Osteoblast (primary cell): Measurements from ENCODE around the gene NR4A1. TPM values are rescaled to one million over a fixed set of nuclear protein-coding genes. Genes with fewer than 3 reads are reported as not detected.

Source experiments
- DNase-seq: peaks from one replicate; pipeline ENCODE4 v3.0.0; 2011; ENCODE audit warnings: low spot score, mixed read lengths; ENCODE audit not compliant: insufficient read length; ENCODE audit errors: missing footprints
- H2AFZ ChIP-seq: 2 replicates; pipeline ENCODE4 v1.6.0; 2011; ENCODE audit warnings: mild to moderate bottlenecking, low read length
- H3K27ac ChIP-seq: 2 replicates; pipeline ENCODE4 v1.5.1; 2011; ENCODE audit warnings: mild to moderate bottlenecking, low read depth, low read length, moderate library complexity
- H3K27me3 ChIP-seq: 2 replicates; pipeline ENCODE4 v1.6.0; 2012; ENCODE audit warnings: mild to moderate bottlenecking, control low read depth, inconsistent platforms, low read length, moderate library complexity; ENCODE audit not compliant: insufficient read depth
- H3K36me3 ChIP-seq: 2 replicates; pipeline ENCODE4 v1.5.1; 2011; ENCODE audit warnings: mild to moderate bottlenecking, low read length, control low read depth, moderate library complexity; ENCODE audit not compliant: insufficient read depth
- H3K4me1 ChIP-seq: 2 replicates; pipeline ENCODE4 v1.5.1; 2011; ENCODE audit warnings: mild to moderate bottlenecking, low read length, control low read depth, moderate library complexity; ENCODE audit not compliant: insufficient read depth
- H3K4me2 ChIP-seq: 2 replicates; pipeline ENCODE4 v1.6.0; 2011; ENCODE audit warnings: mild to moderate bottlenecking, low read length; ENCODE audit not compliant: insufficient read depth
- H3K4me3 ChIP-seq: fragments of 200-600 bp; sonication (generic); 3 replicates; pipeline ENCODE4 v1.5.1; 2012; ENCODE audit warnings: mild to moderate bottlenecking, low read length, inconsistent platforms; ENCODE audit not compliant: insufficient read depth
- H3K79me2 ChIP-seq: 2 replicates; pipeline ENCODE4 v1.6.0; 2012; ENCODE audit warnings: mild to moderate bottlenecking, low read length, control low read depth, inconsistent platforms; ENCODE audit not compliant: insufficient read depth
- H3K9me3 ChIP-seq: 2 replicates; pipeline ENCODE4 v1.5.1; 2011; ENCODE audit warnings: low read depth, low read length, control low read depth
- H4K20me1 ChIP-seq: 2 replicates; pipeline ENCODE4 v1.6.0; 2012; ENCODE audit warnings: mild to moderate bottlenecking, low read length, control low read depth; ENCODE audit not compliant: insufficient read depth
- total RNA-seq: library from RNA; depleted of rRNA; stranded (reverse); fragments of >200 nt; gene quantifications from 2 replicates; pipeline ENCODE4 v1.2.3, GENCODE V29; 2012
- TF ChIP-seq, protein P1 (sequence below): IDR thresholded peaks from 2 replicates; pipeline ENCODE4 v1.5.1; 2011; ENCODE audit warnings: mild to moderate bottlenecking, low read depth, low read length, moderate library complexity; ENCODE audit errors: extremely low read depth

Gene NR4A1
- total RNA-seq, 1 donor: 3.3 TPM

DNA sequence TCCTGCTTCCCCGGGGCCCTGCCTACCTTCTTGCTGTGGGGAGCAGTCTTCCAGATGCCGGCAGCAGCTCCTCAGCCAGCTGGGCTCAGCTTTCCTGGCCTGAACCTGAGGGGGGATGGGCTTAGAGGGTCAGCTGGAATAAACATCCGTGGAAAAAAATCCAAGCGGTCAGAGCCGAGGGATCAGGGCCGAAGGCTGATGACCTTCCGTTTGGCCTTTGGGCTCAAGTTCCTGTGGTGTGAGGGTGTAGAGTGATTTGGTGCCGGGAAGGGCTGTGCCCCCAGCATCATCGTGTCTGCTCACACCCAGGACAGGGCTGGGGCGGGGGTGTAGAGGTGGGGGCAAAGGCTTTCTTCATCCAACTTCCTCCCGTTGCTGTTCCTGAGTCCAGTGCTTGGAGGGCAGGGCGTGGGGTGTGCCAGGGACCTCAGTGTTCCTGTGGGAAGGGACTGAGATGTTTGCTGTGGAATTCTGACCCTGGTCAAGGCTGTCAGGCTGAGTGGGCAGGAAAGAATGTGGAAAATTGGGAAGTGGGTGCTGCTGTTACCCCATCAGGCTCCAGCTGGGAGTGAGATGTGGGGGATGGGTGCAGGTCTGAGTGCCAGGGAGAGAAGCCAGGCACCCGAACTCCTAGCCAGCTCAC is 30.9 kb downstream of the NR4A1 start:
- DNase-seq: peak; percentile 92
- TF ChIP-seq, protein P1, sequence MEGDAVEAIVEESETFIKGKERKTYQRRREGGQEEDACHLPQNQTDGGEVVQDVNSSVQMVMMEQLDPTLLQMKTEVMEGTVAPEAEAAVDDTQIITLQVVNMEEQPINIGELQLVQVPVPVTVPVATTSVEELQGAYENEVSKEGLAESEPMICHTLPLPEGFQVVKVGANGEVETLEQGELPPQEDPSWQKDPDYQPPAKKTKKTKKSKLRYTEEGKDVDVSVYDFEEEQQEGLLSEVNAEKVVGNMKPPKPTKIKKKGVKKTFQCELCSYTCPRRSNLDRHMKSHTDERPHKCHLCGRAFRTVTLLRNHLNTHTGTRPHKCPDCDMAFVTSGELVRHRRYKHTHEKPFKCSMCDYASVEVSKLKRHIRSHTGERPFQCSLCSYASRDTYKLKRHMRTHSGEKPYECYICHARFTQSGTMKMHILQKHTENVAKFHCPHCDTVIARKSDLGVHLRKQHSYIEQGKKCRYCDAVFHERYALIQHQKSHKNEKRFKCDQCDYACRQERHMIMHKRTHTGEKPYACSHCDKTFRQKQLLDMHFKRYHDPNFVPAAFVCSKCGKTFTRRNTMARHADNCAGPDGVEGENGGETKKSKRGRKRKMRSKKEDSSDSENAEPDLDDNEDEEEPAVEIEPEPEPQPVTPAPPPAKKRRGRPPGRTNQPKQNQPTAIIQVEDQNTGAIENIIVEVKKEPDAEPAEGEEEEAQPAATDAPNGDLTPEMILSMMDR: no peak
- Histone ChIP-seq H3K36me3 (peaks cover 20% of the 10 kb centered on the region), H3K79me2 (peaks cover 16% of the 10 kb centered on the region), H3K27ac (peak overlapping the region; percentile 57), H4K20me1 (peaks cover 31% of the 10 kb centered on the region), H3K9me3 (no peaks in the 10 kb centered on the region), H3K4me3 (peak overlapping the region; percentile 32), H2AFZ (no peak overlapping the region), H3K4me2 (peak overlapping the region; percentile 69), H3K27me3 (no peaks in the 10 kb centered on the region), H3K4me1 (peaks cover 25% of the 10 kb centered on the region)

DNA sequence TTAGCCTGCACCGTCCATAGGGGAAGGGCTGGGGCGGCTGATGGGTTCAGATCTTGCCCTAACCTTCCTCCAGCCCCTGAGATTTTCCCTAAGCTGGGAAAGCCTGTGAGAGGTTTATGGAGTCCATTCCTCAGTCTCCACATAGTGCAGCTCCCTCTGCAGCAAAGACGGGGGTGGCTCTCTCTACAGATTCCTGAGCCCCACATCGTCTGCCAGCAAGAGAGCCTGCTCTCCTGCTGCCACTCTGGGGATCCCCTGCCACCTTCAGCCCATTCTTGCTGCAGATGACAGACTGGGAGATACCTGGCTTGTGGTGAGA is 31.4 kb downstream of the NR4A1 start:
- Histone ChIP-seq H2AFZ (no peak overlapping the region), H3K9me3 (no peaks in the 10 kb centered on the region), H3K36me3 (peaks cover 16% of the 10 kb centered on the region), H3K79me2 (peaks cover 14% of the 10 kb centered on the region), H3K27me3 (no peaks in the 10 kb centered on the region), H3K4me3 (peak overlapping the region; percentile 32), H3K4me1 (peaks cover 25% of the 10 kb centered on the region), H3K4me2 (peak overlapping the region; percentile 69), H4K20me1 (peaks cover 26% of the 10 kb centered on the region), H3K27ac (peak overlapping the region; percentile 57)
- TF ChIP-seq, protein P1: no peak
- peak; percentile 92 for DNase-seq

DNA sequence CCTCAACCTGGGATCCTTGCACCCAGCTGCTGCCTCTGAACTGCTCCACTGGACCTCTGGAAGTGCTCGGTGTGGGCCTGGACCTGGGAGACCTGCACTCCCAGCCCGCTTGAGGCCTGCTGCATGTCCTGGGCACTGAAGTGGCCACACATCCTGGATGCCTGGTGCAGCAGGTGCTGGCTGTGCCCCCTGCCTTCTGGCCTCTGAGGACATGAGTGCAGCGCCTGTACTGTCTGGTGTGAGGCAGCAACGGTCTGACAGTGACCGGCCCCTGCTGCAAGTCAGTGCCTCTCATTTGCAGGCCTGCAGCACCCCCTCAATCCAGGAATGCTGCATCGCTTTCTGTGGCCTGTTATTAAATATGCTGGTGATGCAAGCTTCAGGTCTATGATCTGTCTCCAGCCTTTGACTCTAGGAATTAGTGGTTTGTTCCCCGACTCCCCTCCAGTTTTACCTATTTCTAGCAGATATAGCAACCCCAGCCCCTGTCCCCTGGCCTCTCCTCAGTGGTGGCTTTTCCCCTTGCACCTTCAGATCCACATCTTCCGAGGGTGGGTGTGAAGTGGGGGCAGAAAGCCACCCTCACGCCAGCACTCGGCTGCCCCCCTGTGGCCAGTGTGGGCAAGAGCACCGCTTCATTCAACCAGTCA is 31.9 kb downstream of the NR4A1 start:
- TF ChIP-seq, protein P1: peak; percentile 99
- peak overlapping the region; percentile 32 for H3K4me3 ChIP-seq
- peak overlapping the region; percentile 69 for H3K4me2 ChIP-seq
- H3K27me3 ChIP-seq: peaks cover under 1% of the 10 kb centered on the region
- H3K4me1 ChIP-seq: peaks cover 25% of the 10 kb centered on the region
- peaks cover 11% of the 10 kb centered on the region for H3K36me3 ChIP-seq
- no peak overlapping the region for H2AFZ ChIP-seq
- no peaks in the 10 kb centered on the region for H3K9me3 ChIP-seq
- H3K79me2 ChIP-seq: peaks cover 11% of the 10 kb centered on the region
- H3K27ac ChIP-seq: peak overlapping the region; percentile 57
- peak; percentile 98 for DNase-seq
- peaks cover 22% of the 10 kb centered on the region for H4K20me1 ChIP-seq

DNA sequence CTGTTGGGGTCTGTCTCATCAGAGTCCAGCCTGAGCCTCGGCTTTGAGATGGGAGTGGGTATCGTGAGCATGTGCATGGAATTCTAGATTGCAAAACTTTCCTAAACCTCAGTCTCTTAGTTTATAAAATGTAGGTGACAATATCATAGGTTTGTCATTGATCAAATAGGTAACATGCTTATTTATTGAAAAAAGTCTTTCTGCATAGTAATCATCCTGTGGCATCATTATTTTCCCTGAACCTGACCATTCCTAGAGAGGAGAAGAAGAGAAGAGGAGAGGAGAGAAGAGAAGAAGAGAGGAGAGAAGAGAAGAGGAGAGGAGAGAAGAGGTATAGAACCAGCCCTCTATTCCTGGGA is 32.4 kb downstream of the NR4A1 start:
- H3K36me3 ChIP-seq: peaks cover 8% of the 10 kb centered on the region
- no peak for DNase-seq
- peaks cover 7% of the 10 kb centered on the region for H3K79me2 ChIP-seq
- H2AFZ ChIP-seq: no peak overlapping the region
- H3K27me3 ChIP-seq: peaks cover 6% of the 10 kb centered on the region
- no peak overlapping the region for H3K4me3 ChIP-seq
- no peak overlapping the region for H3K27ac ChIP-seq
- peak overlapping the region; percentile 69 for H3K4me2 ChIP-seq
- H3K9me3 ChIP-seq: no peaks in the 10 kb centered on the region
- peaks cover 25% of the 10 kb centered on the region for H3K4me1 ChIP-seq
- peaks cover 17% of the 10 kb centered on the region for H4K20me1 ChIP-seq
- TF ChIP-seq, protein P1: no peak
